A549 (cell line): Measurements from ENCODE around the gene COG5. TPM values are rescaled to one million over a fixed set of nuclear protein-coding genes. Genes with fewer than 3 reads are reported as not detected.

Experiments
- ATAC-seq, 2 experiments: fragments of 200-7000 bp in 1 of 2; fragments of >200 bp in 1 of 2; cut with Nextera tagmentation in 1 of 2; cut with Tn5 transposase in 1 of 2; 3 replicates each; pipeline versions ENCODE4 v1.8.0 to v1.9.1; 2018 to 2020; ENCODE audit warnings: mild to moderate bottlenecking in 1 of 2, moderate library complexity in 1 of 2
- CTCF ChIA-PET: fragments of 300-600 bp; sonication (Branson Sonifier 250); formaldehyde crosslinking; extraction: SDS; loops from one replicate; lab custom pipeline; 2021; ENCODE audit warnings: antibody characterized with exemption, inconsistent platforms; lab: Yijun Ruan, JAX
- POLR2A ChIA-PET: fragments of 350-600 bp; formaldehyde crosslinking; extraction: SDS; loops from one replicate; lab custom pipeline; 2021; ENCODE audit warnings: antibody characterized with exemption, inconsistent platforms; lab: Yijun Ruan, JAX
- DNase-seq, 2 experiments: peaks; one replicate each; pipeline versions ENCODE4 v3.0.0 to v3.0.0-alpha.2; 2011 to 2016; ENCODE audit warnings: low read depth in 1 of 2, low spot score in 1 of 2
- FAIRE-seq: peaks from 2 replicates; lab custom pipeline; 2011; peaks lifted over from hg19 to GRCh38; lab: Jason Lieb, UNC
- H3K27ac ChIP-seq, 2 experiments: fragments of >200 bp; sonication (Bioruptor Twin); formaldehyde crosslinking; 3 replicates each; pipeline ENCODE4 v1.5.1; 2016 to 2017
- H3K4me1 ChIP-seq: fragments of >200 bp; sonication (Bioruptor Twin); formaldehyde crosslinking; 3 replicates; pipeline ENCODE4 v1.6.1; 2016
- H3K4me2 ChIP-seq: fragments of >200 bp; sonication (Bioruptor Twin); formaldehyde crosslinking; 3 replicates; pipeline ENCODE4 v1.6.1; 2016
- H3K4me3 ChIP-seq: fragments of >200 bp; sonication (Bioruptor Twin); formaldehyde crosslinking; 3 replicates; pipeline ENCODE4 v1.5.1; 2016
- H3K9me3 ChIP-seq: fragments of >200 bp; sonication (Bioruptor Twin); formaldehyde crosslinking; 3 replicates; pipeline ENCODE4 v1.6.1; 2016
- BCL3 ChIP-seq: fragments of >200 bp; sonication (Bioruptor Twin); formaldehyde crosslinking; IDR thresholded peaks from 3 replicates; pipeline ENCODE4 v1.6.1; 2016
- CBX8 ChIP-seq: fragments of 200-600 bp; sonication (generic); IDR thresholded peaks from 2 replicates; pipeline ENCODE4 v1.6.1; 2016
- CEBPB ChIP-seq, 2 experiments: fragments of >200 bp in 1 of 2; sonication (Bioruptor Twin) in 1 of 2; formaldehyde crosslinking in 1 of 2; IDR thresholded peaks; 2 replicates each; pipeline ENCODE4 v1.6.1; 2012 to 2016
- CHD2 ChIP-seq: fragments of 150-350 bp; IDR thresholded peaks from 2 replicates; pipeline ENCODE4 v1.6.1; 2014; ENCODE audit warnings: low read length; ENCODE audit not compliant: partially characterized antibody
- ESRRA ChIP-seq: fragments of 150-350 bp; IDR thresholded peaks from 2 replicates; pipeline ENCODE4 v1.6.1; 2014; ENCODE audit warnings: mild to moderate bottlenecking, low read length, borderline replicate concordance
- FOSB ChIP-seq: fragments of 250-450 bp; sonication (Bioruptor Pico); IDR thresholded peaks from 2 replicates; pipeline ENCODE4 v1.5.0; 2020; ENCODE audit warnings: mild to moderate bottlenecking, moderate library complexity
- HOXB13 ChIP-seq: fragments of 250-450 bp; sonication (Bioruptor Pico); IDR thresholded peaks from 2 replicates; pipeline ENCODE4 v1.5.0; 2020; ENCODE audit warnings: low read depth, mild to moderate bottlenecking, moderate library complexity
- JUNB ChIP-seq: fragments of >200 bp; sonication (Bioruptor Twin); formaldehyde crosslinking; IDR thresholded peaks from 2 replicates; pipeline ENCODE4 v1.6.1; 2016
- NPAS2 ChIP-seq: fragments of 250-450 bp; sonication (Bioruptor Pico); IDR thresholded peaks from 2 replicates; pipeline ENCODE4 v1.8.0; 2022; ENCODE audit warnings: mild to moderate bottlenecking, moderate library complexity, borderline replicate concordance
- POLR2A ChIP-seq: IDR thresholded peaks from 2 replicates; pipeline ENCODE4 v1.6.1; 2012; ENCODE audit warnings: mild to moderate bottlenecking, low read length
- RCOR1 ChIP-seq: fragments of 150-350 bp; IDR thresholded peaks from 2 replicates; pipeline ENCODE4 v1.6.1; 2014; ENCODE audit warnings: antibody characterized with exemption, low read length, low read depth
- RFX5 ChIP-seq: fragments of 450-650 bp; IDR thresholded peaks from 2 replicates; pipeline ENCODE4 v1.7.1; 2014; ENCODE audit warnings: antibody characterized with exemption, mild to moderate bottlenecking, moderate library complexity
- SREBF2 ChIP-seq: fragments of 450-650 bp; IDR thresholded peaks from 2 replicates; pipeline ENCODE4 v1.6.1; 2014; ENCODE audit warnings: mild to moderate bottlenecking, moderate library complexity
- TP53 ChIP-seq: fragments of 250-450 bp; sonication (Bioruptor Pico); IDR thresholded peaks from 2 replicates; pipeline ENCODE4 v1.5.0; 2021; ENCODE audit warnings: mild to moderate bottlenecking, moderate library complexity
- ZC3H11A ChIP-seq: fragments of 450-650 bp; IDR thresholded peaks from 2 replicates; pipeline ENCODE4 v1.6.1; 2014; ENCODE audit warnings: antibody characterized with exemption, mild to moderate bottlenecking
- ZFP36 ChIP-seq: fragments of 450-650 bp; IDR thresholded peaks from 2 replicates; pipeline ENCODE4 v1.6.1; 2014; ENCODE audit warnings: borderline replicate concordance; ENCODE audit not compliant: partially characterized antibody
- ZNF302 ChIP-seq: fragments of 250-450 bp; sonication (Bioruptor Pico); IDR thresholded peaks from 2 replicates; pipeline ENCODE4 v1.9.0; 2021; ENCODE audit warnings: inconsistent platforms, mild to moderate bottlenecking, moderate library complexity
- WGBS: methylation state at CpG from one replicate; pipeline ENCODE4 v1.1.6; 2017; ENCODE audit errors: missing lambda C conversion rate; 5-methylcytosine and 5-hydroxymethylcytosine counted together
- polyA plus RNA-seq, 4 experiments: library from polyadenylated mRNA; depleted of rRNA in 3 of 4; stranded (reverse); fragments of >200 nt; fragmentation: RNase III in 1 of 4; extraction: RNeasy Plus Mini Kit Qiagen cat#74134 plus additional on column Dnase treatment in 1 of 4; gene quantifications; 2 replicates in 3 of 4; 3 replicates in 1 of 4; pipeline ENCODE4 v1.2.3, GENCODE V29; 2011 to 2017
- TF ChIP-seq, protein P1 (sequence below): fragments of 150-350 bp; IDR thresholded peaks from 2 replicates; pipeline ENCODE4 v1.6.1; 2014; ENCODE audit warnings: low read depth, mild to moderate bottlenecking, low read length
- TF ChIP-seq, protein P2 (sequence below): fragments of 250-450 bp; sonication (Bioruptor Pico); IDR thresholded peaks from 2 replicates; pipeline ENCODE4 v1.5.0; 2020; ENCODE audit warnings: low read depth, mild to moderate bottlenecking, moderate library complexity
- TF ChIP-seq, protein P3 (sequence below): fragments of >200 bp; sonication (Bioruptor Twin); formaldehyde crosslinking; IDR thresholded peaks from 3 replicates; pipeline ENCODE4 v1.5.1; 2016
- TF ChIP-seq, protein P4 (sequence below): IDR thresholded peaks from 2 replicates; pipeline ENCODE4 v1.6.1; 2012

COG5 gene
- polyA plus RNA-seq, 2 of the 4 experiments (the other 2 are of a cell fraction): 22.5 to 44.0 TPM

GRCh38 chr7:107439025-107439424, 124.7 kb downstream of the COG5 start:
- no peaks in the 10 kb centered on the region for H3K4me1 ChIP-seq
- H3K9me3 ChIP-seq: no peaks in the 10 kb centered on the region
- H3K4me3 ChIP-seq: no peak overlapping the region
- ATAC-seq (no peak), FAIRE-seq (no peak), DNase-seq (no peak)
- no peak overlapping the region for H3K4me2 ChIP-seq
- CTCF ChIA-PET: no interaction called here
- WGBS: 90% methylated on average over 5 of the region's 5 CpGs
- TF ChIP-seq BCL3 (no peak), NPAS2 (CRISPR knock-in tag) (no peak), ZNF302 (CRISPR knock-in tag) (no peak), CBX8 (no peak)
- TF ChIP-seq, protein P1, sequence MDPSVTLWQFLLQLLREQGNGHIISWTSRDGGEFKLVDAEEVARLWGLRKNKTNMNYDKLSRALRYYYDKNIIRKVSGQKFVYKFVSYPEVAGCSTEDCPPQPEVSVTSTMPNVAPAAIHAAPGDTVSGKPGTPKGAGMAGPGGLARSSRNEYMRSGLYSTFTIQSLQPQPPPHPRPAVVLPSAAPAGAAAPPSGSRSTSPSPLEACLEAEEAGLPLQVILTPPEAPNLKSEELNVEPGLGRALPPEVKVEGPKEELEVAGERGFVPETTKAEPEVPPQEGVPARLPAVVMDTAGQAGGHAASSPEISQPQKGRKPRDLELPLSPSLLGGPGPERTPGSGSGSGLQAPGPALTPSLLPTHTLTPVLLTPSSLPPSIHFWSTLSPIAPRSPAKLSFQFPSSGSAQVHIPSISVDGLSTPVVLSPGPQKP: no peak
- H3K27ac ChIP-seq: no peak overlapping the region
- POLR2A ChIA-PET: no interaction called here

GRCh38 chr7:107435749-107436148, 128.0 kb downstream of the COG5 start:
- ChIA-PET POLR2A (no interaction called here), CTCF (no interaction called here)
- Histone ChIP-seq H3K4me3 (no peak overlapping the region), H3K4me1 (no peaks in the 10 kb centered on the region), H3K9me3 (peaks cover 6% of the 10 kb centered on the region; the same call in 2 of the 3 replicates), H3K27ac (no peak overlapping the region), H3K4me2 (no peak overlapping the region)
- 51% methylated on average over 1 of the region's 1 CpG for WGBS
- no peak for DNase-seq
- no peak for FAIRE-seq
- TF ChIP-seq, protein P2, sequence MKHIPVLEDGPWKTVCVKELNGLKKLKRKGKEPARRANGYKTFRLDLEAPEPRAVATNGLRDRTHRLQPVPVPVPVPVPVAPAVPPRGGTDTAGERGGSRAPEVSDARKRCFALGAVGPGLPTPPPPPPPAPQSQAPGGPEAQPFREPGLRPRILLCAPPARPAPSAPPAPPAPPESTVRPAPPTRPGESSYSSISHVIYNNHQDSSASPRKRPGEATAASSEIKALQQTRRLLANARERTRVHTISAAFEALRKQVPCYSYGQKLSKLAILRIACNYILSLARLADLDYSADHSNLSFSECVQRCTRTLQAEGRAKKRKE (CRISPR knock-in tag): no peak
- TF ChIP-seq POLR2A (no peak), FOSB (CRISPR knock-in tag) (no peak), HOXB13 (CRISPR knock-in tag) (no peak), SREBF2 (no peak), ZFP36 (no peak), CHD2 (no peak), ESRRA (no peak), RFX5 (no peak), ZNF302 (CRISPR knock-in tag) (no peak)
- TF ChIP-seq, protein P3, sequence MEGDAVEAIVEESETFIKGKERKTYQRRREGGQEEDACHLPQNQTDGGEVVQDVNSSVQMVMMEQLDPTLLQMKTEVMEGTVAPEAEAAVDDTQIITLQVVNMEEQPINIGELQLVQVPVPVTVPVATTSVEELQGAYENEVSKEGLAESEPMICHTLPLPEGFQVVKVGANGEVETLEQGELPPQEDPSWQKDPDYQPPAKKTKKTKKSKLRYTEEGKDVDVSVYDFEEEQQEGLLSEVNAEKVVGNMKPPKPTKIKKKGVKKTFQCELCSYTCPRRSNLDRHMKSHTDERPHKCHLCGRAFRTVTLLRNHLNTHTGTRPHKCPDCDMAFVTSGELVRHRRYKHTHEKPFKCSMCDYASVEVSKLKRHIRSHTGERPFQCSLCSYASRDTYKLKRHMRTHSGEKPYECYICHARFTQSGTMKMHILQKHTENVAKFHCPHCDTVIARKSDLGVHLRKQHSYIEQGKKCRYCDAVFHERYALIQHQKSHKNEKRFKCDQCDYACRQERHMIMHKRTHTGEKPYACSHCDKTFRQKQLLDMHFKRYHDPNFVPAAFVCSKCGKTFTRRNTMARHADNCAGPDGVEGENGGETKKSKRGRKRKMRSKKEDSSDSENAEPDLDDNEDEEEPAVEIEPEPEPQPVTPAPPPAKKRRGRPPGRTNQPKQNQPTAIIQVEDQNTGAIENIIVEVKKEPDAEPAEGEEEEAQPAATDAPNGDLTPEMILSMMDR: no peak
- TF ChIP-seq, protein P1: no peak
- TF ChIP-seq, protein P4, sequence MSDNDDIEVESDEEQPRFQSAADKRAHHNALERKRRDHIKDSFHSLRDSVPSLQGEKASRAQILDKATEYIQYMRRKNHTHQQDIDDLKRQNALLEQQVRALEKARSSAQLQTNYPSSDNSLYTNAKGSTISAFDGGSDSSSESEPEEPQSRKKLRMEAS: no peak
- no peak for ATAC-seq

GRCh38 chr7:107432261-107432660, 131.5 kb downstream of the COG5 start:
- ChIA-PET CTCF (no interaction called here), POLR2A (no interaction called here)
- no peaks in the 10 kb centered on the region for H3K4me1 ChIP-seq
- TF ChIP-seq ZC3H11A: no peak
- no peak for TF ChIP-seq CEBPB (IDR thresholded peaks at IDR 0.05)
- TF ChIP-seq HOXB13 (CRISPR knock-in tag): no peak
- no peak for TF ChIP-seq RCOR1
- TF ChIP-seq TP53 (CRISPR knock-in tag): no peak
- TF ChIP-seq ESRRA: no peak
- TF ChIP-seq JUNB: no peak
- no peak for TF ChIP-seq FOSB (CRISPR knock-in tag)
- 23% methylated on average over 1 of the region's 1 CpG for WGBS
- DNase-seq: no peak
- no peak overlapping the region for H3K4me3 ChIP-seq
- no peak for ATAC-seq
- no peak overlapping the region for H3K27ac ChIP-seq
- no peak overlapping the region for H3K4me2 ChIP-seq
- no peak for FAIRE-seq
- peaks cover 6% of the 10 kb centered on the region; the same call in 2 of the 3 replicates for H3K9me3 ChIP-seq
